ENCODE data around the gene INS.
"Not testable (repeated sequence)": the region's sequence is repeated elsewhere in the genome, so short reads cannot be mapped to it uniquely, and the experiment has no call there.

GRCh38 chr11:2178055-2178773 is 17.2 kb upstream of the INS start:
- TF ChIP-seq, protein P1, sequence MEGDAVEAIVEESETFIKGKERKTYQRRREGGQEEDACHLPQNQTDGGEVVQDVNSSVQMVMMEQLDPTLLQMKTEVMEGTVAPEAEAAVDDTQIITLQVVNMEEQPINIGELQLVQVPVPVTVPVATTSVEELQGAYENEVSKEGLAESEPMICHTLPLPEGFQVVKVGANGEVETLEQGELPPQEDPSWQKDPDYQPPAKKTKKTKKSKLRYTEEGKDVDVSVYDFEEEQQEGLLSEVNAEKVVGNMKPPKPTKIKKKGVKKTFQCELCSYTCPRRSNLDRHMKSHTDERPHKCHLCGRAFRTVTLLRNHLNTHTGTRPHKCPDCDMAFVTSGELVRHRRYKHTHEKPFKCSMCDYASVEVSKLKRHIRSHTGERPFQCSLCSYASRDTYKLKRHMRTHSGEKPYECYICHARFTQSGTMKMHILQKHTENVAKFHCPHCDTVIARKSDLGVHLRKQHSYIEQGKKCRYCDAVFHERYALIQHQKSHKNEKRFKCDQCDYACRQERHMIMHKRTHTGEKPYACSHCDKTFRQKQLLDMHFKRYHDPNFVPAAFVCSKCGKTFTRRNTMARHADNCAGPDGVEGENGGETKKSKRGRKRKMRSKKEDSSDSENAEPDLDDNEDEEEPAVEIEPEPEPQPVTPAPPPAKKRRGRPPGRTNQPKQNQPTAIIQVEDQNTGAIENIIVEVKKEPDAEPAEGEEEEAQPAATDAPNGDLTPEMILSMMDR (conservative IDR thresholded peaks at IDR 0.05; ENCODE audit: low read depth, low read length): not testable (repeated sequence)
- TF ChIP-seq EZH2 (IDR thresholded peaks at IDR 0.05; ENCODE audit: borderline replicate concordance, low read depth, low read length, poor library complexity, severe bottlenecking): not testable (repeated sequence)
